Stimulated activated naive CD8-positive, alpha-beta T cell treated with anti-CD3 and anti-CD28 coated beads, Interleukin-15, Interleukin-2, amounts not matched to agents 100 ng/mL and 50 ng/mL, for 24 hours (primary cell): Measurements from ENCODE around the gene HDHD3.
"Not testable (repeated sequence)": the region's sequence is repeated elsewhere in the genome, so short reads cannot be mapped to it uniquely, and the experiment has no call there.

Source experiments
- H3K27ac Mint-ChIP-seq: one replicate; pipeline ENCODE4 v1.8.0; 2021; ENCODE audit warnings: mild to moderate bottlenecking, mixed read lengths
- H3K27me3 Mint-ChIP-seq: one replicate; pipeline ENCODE4 v1.8.0; 2021; ENCODE audit warnings: mixed read lengths
- H3K36me3 Mint-ChIP-seq: one replicate; pipeline ENCODE4 v1.8.0; 2021; ENCODE audit warnings: low read depth, mixed read lengths
- H3K4me1 Mint-ChIP-seq: one replicate; pipeline ENCODE4 v1.8.0; 2021; ENCODE audit warnings: low read depth, mixed read lengths
- H3K4me3 Mint-ChIP-seq: one replicate; pipeline ENCODE4 v1.8.0; 2021; ENCODE audit warnings: mild to moderate bottlenecking, mixed read lengths
- H3K9me3 Mint-ChIP-seq: one replicate; pipeline ENCODE4 v1.8.0; 2021; ENCODE audit warnings: mixed read lengths

HDHD3 gene

DNA sequence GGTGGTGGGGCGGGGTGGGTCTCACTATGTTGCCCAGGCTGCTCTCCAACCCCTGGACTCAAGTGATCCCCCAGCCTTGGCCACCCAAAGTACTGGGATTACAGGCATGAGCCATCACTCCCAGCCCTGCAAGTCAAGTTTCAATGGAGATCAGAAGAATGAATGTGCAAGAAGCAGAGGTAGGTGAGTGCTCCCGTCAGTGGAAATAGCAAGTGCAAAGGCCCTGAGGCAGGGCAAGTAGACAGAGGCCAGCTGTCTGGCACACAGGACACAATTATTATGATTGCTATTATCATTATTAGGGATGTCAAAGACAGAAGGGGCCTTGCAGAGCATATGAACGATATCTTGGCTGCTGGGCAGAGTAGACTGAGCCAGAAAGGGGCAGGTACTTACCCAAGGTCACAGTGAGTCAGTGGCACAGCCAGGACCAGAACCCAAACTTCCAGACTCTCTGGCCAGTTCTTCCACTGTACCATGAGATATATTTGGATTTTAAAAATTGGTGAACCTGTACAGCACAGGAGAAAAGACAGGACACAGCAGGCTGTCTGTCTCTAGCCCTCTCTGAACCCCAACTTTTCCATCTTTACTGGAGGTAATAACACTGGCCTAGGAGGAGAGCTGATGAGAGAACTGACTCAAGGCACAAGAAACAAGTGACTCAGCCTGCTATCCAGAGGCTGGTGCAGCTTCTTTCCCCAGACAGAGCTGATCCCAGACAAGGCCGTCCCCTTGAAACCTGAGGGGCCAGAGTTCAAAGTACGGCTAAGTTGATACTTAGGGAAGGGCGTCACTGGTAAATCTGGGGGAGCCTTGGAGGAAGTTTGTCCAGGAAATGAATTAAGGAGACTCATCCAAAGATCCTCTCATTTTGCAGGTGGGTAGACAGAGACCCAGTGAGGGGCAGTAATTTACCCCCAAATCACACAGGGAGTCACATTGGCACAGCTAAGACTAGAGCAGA is 1.4 kb downstream of the HDHD3 start:
- Mint-ChIP-seq H3K36me3 (no peaks in the 10 kb centered on the region), H3K27ac (peak overlapping the region; percentile 83), H3K9me3 (no peaks in the 10 kb centered on the region), H3K4me1 (peaks cover 10% of the 10 kb centered on the region), H3K4me3 (peak overlapping the region; percentile 81), H3K27me3 (peaks cover 7% of the 10 kb centered on the region)

DNA sequence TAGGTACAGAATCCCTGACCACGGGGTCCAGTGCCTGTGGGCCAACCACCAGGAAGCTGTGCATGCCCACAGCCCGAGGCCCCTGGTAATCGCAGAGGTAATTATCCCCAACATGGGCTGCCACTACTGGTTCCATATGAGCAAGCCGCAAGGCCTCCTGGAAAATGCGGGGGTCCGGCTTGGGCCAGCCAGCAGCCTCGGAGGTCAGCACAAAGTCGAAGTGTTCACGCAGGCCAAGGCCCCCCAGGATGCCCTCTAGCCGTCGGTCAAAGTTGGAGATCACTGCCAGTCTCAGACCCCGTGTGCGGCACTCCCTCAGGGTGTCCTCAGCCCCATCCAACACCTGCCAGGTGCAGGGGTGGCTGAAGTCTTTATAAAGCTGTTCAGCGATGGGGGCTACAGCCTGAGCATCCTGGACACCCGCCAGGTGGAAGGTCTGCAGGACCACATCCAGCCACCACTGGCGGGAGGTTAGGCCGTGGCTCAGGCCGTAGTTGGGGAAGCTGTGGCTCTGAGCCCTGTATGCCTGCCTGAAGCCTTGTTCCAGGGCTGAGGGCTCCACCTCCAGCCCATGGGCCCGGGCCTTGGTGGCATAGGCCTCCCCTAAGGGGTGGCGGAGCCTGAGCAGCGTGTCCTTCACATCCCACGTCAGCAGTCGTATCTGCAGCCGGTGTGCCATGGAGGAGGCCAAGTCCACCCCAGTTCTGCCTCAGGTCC is 3.0 kb downstream of the HDHD3 start:
- Mint-ChIP-seq H3K27ac (no peak overlapping the region), H3K4me3 (no peak overlapping the region), H3K4me1 (peaks cover 10% of the 10 kb centered on the region), H3K9me3 (no peaks in the 10 kb centered on the region), H3K36me3 (no peaks in the 10 kb centered on the region), H3K27me3 (peaks cover 7% of the 10 kb centered on the region)

DNA sequence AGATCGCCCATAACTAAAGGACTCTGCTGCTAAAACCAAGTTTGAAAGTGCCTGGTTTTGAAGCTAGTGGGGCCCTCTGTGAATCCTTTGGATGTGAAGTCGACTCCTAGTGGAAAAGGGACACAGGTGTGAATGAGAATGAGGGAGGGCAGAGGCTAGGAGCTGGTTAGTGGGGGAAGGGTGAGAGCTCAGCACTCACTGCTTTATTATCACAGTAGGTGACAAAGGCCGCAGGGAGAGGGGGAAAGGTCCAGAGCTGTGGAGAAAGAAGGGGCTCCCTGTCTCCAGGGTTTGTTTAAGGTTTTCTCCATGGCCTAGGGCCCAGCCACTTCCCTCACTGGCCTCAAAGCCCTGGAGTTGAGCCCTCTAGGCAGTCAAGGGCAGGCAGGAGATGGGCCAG is 3.5 kb downstream of the HDHD3 start:
- H3K4me3 Mint-ChIP-seq: no peak overlapping the region
- H3K36me3 Mint-ChIP-seq: no peaks in the 10 kb centered on the region
- H3K27me3 Mint-ChIP-seq: peaks cover 7% of the 10 kb centered on the region
- H3K27ac Mint-ChIP-seq: no peak overlapping the region
- peaks cover 10% of the 10 kb centered on the region for H3K4me1 Mint-ChIP-seq
- H3K9me3 Mint-ChIP-seq: no peaks in the 10 kb centered on the region

DNA sequence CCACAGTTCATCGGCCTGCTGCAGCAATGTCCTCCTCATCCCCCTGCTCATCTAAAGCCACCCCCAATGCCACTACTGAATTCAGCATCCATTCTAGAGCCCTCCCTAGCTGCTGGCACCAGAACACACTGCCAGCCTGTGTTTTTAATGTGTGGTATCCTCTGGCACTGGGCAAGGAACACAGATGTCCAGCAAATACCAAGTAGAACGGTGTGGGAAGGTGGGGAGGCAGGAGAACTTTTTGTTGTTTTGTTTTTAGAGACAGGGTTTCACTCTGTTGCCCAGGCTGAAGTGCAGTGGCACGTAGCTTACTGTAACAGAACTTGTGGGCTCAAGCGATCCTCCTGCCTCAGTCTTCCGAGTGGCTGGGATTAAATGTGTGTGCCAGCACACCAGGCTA is 4.7 kb downstream of the HDHD3 start:
- Mint-ChIP-seq H3K4me3 (no peak overlapping the region), H3K9me3 (no peaks in the 10 kb centered on the region), H3K27me3 (peaks cover 7% of the 10 kb centered on the region), H3K4me1 (peaks cover 10% of the 10 kb centered on the region), H3K27ac (no peak overlapping the region), H3K36me3 (no peaks in the 10 kb centered on the region)

DNA sequence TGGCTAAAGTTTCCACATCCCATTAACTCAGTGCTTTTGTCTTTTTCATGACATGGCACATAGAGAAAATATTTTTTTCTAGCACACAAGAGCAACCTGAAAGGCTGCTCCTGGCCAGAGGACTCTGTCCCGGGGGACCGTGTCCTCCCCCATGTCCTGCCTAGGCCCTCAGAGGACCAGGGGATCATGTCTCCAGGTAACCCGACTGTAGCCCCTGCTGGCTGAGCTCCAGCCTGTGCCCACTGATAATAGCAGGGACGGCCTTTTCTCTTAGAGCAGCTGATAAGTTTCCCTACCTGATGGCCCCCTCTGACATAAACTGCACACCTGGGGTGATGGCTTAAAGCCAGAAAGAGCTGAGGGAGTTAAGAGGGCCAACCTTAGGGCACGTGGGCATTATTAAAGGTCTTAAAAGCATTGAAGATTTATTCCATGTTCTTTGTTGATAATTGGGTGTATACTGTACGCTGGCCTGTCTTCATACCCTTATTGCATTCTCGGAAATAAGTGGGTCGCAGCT is 5.9 kb downstream of the HDHD3 start:
- H3K4me3 Mint-ChIP-seq: no peak overlapping the region
- no peaks in the 10 kb centered on the region for H3K9me3 Mint-ChIP-seq
- no peaks in the 10 kb centered on the region for H3K36me3 Mint-ChIP-seq
- peaks cover 10% of the 10 kb centered on the region for H3K4me1 Mint-ChIP-seq
- H3K27ac Mint-ChIP-seq: no peak overlapping the region
- H3K27me3 Mint-ChIP-seq: peaks cover 7% of the 10 kb centered on the region

DNA sequence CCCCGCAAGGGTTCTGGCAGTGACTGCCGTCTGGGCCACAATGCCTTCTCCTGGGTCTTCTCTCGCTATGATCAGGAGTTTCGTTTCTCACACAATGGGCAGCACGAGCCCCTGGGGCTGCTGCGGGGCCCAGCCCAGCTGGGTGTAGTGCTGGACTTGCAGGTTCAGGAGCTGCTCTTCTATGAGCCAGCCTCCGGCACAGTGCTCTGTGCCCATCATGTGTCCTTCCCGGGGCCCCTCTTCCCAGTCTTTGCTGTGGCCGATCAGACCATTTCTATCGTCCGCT is 7.0 kb downstream of the HDHD3 start:
- Mint-ChIP-seq H3K4me3 (no peak overlapping the region), H3K36me3 (no peaks in the 10 kb centered on the region), H3K27ac (no peak overlapping the region), H3K27me3 (no peaks in the 10 kb centered on the region), H3K4me1 (no peaks in the 10 kb centered on the region), H3K9me3 (no peaks in the 10 kb centered on the region)

DNA sequence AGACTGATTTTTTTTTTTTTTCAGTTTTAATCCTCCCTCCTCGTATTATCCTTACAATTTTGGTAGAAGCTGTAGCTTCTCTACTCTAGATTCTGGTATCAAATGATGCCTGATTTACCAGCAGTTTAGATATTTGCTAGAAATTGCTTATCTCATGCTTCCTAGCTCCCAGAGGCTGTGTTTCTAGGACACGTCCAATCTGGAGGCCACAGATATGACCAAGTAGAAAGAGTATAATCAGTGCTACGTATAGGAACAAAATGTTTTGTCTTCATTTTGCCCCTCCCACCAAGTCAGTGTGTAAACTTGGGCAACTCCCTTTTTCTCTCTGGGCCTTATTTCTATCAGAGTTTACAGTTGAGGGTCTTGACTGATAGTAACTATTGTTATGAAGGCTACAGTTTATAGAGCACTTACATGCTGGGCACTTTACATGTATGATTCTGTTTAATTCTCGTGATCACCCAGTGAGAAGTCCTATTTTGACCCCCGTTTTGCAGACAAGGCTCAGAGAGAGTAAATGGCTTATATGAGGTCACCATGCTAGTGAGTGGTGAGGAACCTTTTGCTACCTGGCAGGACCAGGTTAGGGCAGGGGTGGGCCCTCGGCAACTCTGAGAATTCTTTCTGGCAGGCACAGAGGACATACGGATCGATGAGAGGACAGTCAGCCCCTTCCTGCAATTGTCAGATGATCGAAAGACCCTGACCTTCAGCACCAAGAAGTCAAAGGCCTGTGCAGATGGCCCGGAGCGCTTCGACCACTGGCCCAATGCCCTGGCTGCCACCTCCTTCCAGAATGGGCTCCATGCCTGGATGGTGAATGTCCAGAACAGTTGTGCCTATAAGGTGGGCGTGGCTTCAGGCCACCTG is 7.6 kb downstream of the HDHD3 start:
- H3K4me3 Mint-ChIP-seq: no peak overlapping the region
- no peaks in the 10 kb centered on the region for H3K27me3 Mint-ChIP-seq
- H3K27ac Mint-ChIP-seq: no peak overlapping the region
- no peaks in the 10 kb centered on the region for H3K36me3 Mint-ChIP-seq
- peaks cover 2% of the 10 kb centered on the region for H3K4me1 Mint-ChIP-seq
- no peaks in the 10 kb centered on the region for H3K9me3 Mint-ChIP-seq

DNA sequence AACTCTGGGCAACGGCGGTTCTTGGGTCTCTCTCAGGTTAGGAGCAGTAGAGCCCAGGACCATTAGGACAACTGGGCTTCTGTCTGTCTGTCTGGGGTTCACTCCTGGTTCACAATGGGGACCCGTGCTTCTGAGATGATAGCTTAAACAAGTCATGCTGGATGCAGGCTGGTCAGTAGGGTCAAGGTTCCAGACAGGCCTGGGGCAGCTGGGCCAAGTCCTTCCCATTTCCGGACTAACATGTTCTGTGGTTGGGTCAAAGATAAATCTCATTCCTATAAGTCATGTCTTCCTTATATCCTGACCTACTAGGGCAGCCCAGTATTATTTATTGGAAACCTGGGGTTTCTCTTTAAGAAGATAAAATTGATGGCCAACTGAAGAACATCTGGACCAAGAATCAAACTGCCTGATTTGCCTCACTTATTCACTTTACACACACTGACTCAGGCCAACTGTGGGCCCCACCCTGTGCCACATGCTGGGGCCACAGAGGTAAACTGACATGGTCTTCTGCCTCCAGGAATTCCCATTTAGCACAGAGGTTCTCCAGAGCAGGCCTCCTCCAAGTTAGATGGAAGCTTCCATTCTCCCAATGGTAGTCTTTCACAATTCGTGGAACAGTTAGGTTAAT is 8.3 kb downstream of the HDHD3 start:
- no peaks in the 10 kb centered on the region for H3K9me3 Mint-ChIP-seq
- H3K27me3 Mint-ChIP-seq: no peaks in the 10 kb centered on the region
- no peak overlapping the region for H3K4me3 Mint-ChIP-seq
- H3K4me1 Mint-ChIP-seq: peaks cover 5% of the 10 kb centered on the region
- H3K36me3 Mint-ChIP-seq: no peaks in the 10 kb centered on the region
- no peak overlapping the region for H3K27ac Mint-ChIP-seq

DNA sequence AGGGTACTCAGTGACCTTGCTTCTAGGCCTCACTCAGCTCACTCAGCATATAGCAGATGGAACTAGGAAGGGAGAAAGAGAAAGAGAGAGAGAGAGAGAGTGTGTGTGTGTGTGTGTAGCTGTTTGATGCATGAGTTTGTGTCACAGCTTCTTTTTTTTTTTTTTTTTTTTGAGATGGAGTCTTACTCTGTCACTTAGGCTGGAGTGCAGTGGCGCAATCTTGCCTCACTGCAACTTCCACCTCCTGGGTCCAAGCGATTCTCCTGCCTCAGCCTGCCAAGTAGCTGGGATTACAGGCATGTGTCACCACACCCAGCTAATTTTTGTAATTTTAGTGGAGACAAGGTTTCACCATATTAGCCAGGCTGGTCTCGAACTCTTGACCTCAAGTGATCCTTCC is 11.1 kb downstream of the HDHD3 start:
- not testable (repeated sequence) for H3K27ac Mint-ChIP-seq, H3K36me3 Mint-ChIP-seq, H3K4me3 Mint-ChIP-seq, H3K27me3 Mint-ChIP-seq, H3K9me3 Mint-ChIP-seq
- peaks cover 19% of the 10 kb centered on the region for H3K4me1 Mint-ChIP-seq

DNA sequence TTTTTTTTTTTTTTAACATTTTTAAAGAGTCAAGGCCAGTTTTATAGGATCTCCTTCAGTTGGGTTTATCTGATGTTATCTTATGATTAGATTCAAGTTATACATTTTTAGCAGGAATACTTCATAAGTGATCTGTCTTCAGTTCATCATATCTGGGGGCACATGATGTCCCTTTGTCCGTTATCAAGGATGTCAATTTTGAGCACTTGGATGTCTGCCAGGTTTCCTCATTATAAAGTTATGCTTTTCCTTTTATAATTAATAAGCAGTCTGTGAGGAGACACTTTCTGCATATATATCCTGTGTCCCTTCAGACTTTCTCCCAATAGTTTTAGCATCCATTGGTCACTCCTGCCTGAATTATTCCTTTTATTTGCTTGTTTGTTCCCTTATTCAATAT is 11.8 kb downstream of the HDHD3 start:
- no peaks in the 10 kb centered on the region for H3K36me3 Mint-ChIP-seq
- peaks cover 19% of the 10 kb centered on the region for H3K4me1 Mint-ChIP-seq
- H3K4me3 Mint-ChIP-seq: no peak overlapping the region
- no peaks in the 10 kb centered on the region for H3K27me3 Mint-ChIP-seq
- H3K9me3 Mint-ChIP-seq: no peaks in the 10 kb centered on the region
- H3K27ac Mint-ChIP-seq: no peak overlapping the region

DNA sequence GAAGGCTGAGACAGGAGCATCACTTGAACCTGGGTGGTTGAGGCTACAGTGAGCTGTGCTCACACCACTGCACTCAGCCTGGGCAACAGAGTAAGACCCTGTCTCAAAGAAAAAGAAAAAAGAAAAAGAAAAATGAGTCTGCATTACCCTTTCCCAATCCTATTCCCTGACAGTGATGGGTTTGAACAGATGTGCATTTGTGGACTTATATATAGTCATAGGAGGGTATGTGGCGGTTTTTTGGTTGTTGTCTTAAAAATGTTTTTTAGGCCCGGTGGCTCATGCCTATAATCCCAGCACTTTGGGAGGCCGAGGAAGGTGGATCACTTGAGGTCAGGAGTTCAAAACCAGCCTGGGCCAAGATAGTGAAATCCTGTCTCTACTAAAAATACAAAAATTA is 13.4 kb downstream of the HDHD3 start:
- H3K9me3 Mint-ChIP-seq: no peaks in the 10 kb centered on the region
- H3K27me3 Mint-ChIP-seq: no peaks in the 10 kb centered on the region
- H3K4me3 Mint-ChIP-seq: no peak overlapping the region
- H3K27ac Mint-ChIP-seq: no peak overlapping the region
- no peaks in the 10 kb centered on the region for H3K36me3 Mint-ChIP-seq
- H3K4me1 Mint-ChIP-seq: peaks cover 19% of the 10 kb centered on the region

DNA sequence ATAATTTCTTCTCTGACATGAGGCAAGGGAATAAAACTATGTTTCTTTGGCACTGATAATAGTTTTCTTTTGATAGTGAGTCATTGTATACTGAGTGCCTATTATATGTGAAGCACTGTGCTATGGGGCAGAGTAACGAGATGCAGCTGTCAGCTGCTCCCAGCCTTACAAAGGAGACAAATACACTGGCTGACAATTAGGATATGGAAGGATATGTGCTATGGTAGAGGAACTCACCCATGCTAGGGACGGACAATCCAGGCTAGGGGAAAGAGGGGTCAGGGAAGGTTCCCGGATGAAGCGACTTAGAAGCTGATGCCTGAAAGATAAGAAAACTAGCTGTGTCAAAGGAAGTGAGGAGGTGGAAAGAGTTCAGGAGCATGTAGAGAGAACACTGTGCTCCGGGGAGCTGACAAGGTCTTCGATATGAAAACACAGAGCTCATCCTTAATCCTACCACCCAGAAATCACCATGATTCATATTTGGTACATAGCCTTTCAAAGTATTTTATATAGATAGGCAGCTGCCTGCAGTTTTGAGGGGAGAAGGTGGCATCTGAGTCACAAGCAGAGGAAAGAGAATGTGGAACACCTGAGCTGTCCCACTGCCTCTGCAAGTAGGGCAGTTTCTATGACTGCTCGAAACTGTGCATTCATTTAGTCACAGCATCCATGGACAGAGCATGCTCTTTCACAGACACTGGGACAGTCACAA is 15.3 kb downstream of the HDHD3 start:
- Mint-ChIP-seq H3K9me3 (no peaks in the 10 kb centered on the region), H3K36me3 (no peaks in the 10 kb centered on the region), H3K27me3 (no peaks in the 10 kb centered on the region), H3K4me1 (peaks cover 19% of the 10 kb centered on the region), H3K4me3 (peak overlapping the region; percentile 47), H3K27ac (peak overlapping the region; percentile 87)

DNA sequence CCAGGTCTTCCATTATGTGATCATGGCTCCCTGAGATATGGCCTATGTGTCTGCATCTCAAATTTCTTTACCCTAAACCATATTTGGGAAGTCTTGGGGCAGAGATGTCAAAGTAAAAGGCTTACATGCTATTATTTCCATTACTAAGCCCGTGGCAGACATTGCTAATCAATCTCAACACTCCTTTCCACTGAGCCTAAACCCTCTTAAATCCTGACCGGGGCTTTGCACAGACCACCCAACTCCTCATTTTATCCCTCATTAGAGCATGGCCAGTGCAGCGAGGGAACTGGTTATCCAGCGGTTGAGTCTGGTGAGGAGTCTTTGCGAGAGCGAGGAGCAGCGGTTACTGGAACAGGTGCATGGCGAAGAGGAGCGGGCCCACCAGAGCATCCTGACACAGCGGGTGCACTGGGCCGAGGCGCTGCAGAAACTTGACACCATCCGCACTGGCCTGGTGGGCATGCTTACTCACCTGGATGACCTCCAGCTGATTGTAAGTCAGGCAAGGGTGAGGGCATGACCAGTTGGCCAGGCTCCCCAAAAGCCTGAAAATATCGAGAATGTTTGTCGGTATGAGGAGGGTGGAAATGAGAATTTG is 16.4 kb downstream of the HDHD3 start:
- no peaks in the 10 kb centered on the region for H3K36me3 Mint-ChIP-seq
- H3K27me3 Mint-ChIP-seq: no peaks in the 10 kb centered on the region
- no peak overlapping the region for H3K27ac Mint-ChIP-seq
- peaks cover 19% of the 10 kb centered on the region for H3K4me1 Mint-ChIP-seq
- H3K9me3 Mint-ChIP-seq: no peaks in the 10 kb centered on the region
- no peak overlapping the region for H3K4me3 Mint-ChIP-seq

DNA sequence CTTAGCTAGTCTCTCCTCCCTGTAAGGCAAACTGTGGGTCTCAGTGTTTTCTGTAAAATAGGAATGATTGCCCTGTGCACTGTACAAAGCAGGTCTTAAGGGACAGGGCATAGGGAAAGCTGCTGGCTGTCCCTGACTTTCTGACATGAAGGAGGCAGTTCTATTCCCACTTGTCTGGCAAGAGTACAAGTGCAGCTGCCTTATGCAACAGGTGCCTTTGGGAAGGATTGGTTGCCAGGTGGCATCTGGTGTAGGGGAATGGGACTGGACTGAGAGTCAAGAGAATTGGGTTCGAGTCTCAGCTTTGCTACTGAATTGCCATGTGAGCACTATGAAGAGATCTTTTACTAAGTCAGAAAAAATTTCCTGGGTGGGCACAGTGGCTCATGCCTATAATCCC is 17.4 kb downstream of the HDHD3 start:
- peaks cover 19% of the 10 kb centered on the region for H3K4me1 Mint-ChIP-seq

More for the DNA sequence above, 17.4 kb downstream of the HDHD3 start:
- Mint-ChIP-seq H3K27me3 (no peaks in the 10 kb centered on the region), H3K36me3 (no peaks in the 10 kb centered on the region), H3K9me3 (no peaks in the 10 kb centered on the region), H3K4me3 (no peak overlapping the region), H3K27ac (no peak overlapping the region)
